ENCODE results near the gene PPDPF.
"Not testable (repeated sequence)": the region's sequence is repeated elsewhere in the genome, so short reads cannot be mapped to it uniquely, and the experiment has no call there.

The PPDPF gene

GRCh38 chr20:63565021-63565698, 44.6 kb downstream of the PPDPF start:
- DNase-seq (ENCODE audit: low spot score): no peak

DNA sequence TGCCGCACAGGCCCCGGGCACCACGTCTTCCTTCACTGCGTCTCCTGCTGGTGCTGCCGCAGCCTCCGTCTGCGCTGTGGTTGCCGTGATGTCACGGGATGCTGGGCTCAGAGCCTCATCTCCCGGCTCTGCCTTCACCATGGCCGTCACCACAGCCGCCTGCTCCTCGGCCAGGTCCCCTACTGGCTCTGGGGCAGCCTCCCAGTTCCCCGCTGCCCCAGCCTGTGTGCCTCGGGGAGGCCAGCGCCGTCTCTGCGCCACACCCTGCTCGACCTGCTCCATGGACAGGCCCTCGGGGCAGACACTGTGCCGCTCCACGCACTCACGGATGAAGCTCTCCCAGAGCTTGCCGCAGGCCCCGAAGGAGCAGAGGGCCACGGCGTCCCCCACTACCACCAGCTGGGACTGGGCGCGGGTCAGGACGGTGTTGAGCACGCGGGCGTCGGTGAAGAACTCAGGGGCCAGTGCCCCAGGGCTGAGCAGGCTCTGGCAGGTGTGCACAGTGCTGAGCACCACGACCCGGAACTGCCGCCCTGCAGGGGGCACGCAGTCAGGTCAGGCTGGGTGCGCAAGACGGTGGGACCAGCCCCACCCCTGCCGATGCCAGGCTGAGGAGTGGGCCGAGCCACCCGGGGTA, 45.3 kb downstream of the PPDPF start:
- DNase-seq (ENCODE audit: low spot score): no peak

GRCh38 chr20:63566395-63567135, 46.0 kb downstream of the PPDPF start:
- DNase-seq (ENCODE audit: low spot score): no peak

- DNase-seq (ENCODE audit: low spot score): no peak
Measured at GRCh38 chr20:63567136-63567385, 46.5 kb downstream of the PPDPF start.

GRCh38 chr20:63567386-63568169, 47.0 kb downstream of the PPDPF start:
- no peak for DNase-seq (ENCODE audit: low spot score)

GRCh38 chr20:63568170-63568981, 47.8 kb downstream of the PPDPF start:
- DNase-seq (ENCODE audit: low spot score): no peak

DNA sequence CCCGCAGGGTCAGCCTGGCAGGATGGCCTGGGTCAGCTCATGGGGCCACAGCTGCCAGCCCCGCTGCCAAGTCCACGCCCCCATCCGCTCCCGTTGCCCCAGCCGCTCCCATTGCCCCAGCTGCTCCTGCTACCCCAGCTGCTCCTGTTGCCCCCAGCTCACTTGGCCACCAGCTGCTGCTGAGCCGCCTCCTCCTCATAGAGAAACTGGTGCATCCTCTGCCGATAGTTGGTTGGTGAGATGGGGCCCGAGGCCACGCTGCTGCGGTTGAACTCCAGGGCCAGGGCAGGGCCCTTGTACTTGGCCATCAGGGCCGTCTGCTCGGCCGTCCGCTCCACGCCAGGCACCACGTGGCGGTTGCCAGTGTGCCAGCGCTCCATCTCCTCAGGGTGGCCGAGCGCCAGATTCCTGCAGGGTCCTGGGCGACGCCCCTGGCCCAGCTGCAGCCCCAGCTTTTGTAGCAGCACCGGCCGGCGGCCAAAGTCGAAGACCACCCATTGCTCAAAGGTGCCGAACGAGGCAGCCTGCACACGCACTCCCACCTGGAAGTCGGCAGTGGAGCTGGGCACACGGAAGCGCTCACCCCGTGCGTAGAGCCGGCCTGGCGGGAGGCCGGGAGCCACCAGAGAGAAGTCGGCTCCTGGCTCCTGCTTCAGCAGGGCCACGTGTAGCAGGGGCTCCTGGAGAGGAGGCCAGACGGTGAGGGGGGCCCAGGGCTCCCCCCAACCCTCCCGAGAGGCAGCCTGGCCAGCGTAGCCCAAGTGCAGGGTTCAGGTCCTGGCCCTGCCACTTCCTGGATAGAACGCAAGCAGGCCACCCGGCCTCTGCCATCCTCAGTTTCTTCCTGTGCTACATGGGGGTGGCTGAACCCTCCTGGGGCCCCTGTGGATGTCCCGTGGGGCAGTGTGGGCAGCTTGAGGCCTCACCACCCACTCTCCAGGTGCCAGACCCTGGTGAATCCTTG, 48.7 kb downstream of the PPDPF start:
- no peak for DNase-seq (ENCODE audit: low spot score)

- no peak for DNase-seq (ENCODE audit: low spot score)
Measured at GRCh38 chr20:63570281-63571086, 49.9 kb downstream of the PPDPF start.

GRCh38 chr20:63571087-63571478, 50.5 kb downstream of the PPDPF start:
- DNase-seq (ENCODE audit: low spot score): not testable (repeated sequence)
